ENCODE data around the gene ZFYVE9.
"Not testable (repeated sequence)": the region's sequence is repeated elsewhere in the genome, so short reads cannot be mapped to it uniquely, and the experiment has no call there.

ZFYVE9 gene, protein sequence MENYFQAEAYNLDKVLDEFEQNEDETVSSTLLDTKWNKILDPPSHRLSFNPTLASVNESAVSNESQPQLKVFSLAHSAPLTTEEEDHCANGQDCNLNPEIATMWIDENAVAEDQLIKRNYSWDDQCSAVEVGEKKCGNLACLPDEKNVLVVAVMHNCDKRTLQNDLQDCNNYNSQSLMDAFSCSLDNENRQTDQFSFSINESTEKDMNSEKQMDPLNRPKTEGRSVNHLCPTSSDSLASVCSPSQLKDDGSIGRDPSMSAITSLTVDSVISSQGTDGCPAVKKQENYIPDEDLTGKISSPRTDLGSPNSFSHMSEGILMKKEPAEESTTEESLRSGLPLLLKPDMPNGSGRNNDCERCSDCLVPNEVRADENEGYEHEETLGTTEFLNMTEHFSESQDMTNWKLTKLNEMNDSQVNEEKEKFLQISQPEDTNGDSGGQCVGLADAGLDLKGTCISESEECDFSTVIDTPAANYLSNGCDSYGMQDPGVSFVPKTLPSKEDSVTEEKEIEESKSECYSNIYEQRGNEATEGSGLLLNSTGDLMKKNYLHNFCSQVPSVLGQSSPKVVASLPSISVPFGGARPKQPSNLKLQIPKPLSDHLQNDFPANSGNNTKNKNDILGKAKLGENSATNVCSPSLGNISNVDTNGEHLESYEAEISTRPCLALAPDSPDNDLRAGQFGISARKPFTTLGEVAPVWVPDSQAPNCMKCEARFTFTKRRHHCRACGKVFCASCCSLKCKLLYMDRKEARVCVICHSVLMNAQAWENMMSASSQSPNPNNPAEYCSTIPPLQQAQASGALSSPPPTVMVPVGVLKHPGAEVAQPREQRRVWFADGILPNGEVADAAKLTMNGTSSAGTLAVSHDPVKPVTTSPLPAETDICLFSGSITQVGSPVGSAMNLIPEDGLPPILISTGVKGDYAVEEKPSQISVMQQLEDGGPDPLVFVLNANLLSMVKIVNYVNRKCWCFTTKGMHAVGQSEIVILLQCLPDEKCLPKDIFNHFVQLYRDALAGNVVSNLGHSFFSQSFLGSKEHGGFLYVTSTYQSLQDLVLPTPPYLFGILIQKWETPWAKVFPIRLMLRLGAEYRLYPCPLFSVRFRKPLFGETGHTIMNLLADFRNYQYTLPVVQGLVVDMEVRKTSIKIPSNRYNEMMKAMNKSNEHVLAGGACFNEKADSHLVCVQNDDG (N-terminal part only)

DNA sequence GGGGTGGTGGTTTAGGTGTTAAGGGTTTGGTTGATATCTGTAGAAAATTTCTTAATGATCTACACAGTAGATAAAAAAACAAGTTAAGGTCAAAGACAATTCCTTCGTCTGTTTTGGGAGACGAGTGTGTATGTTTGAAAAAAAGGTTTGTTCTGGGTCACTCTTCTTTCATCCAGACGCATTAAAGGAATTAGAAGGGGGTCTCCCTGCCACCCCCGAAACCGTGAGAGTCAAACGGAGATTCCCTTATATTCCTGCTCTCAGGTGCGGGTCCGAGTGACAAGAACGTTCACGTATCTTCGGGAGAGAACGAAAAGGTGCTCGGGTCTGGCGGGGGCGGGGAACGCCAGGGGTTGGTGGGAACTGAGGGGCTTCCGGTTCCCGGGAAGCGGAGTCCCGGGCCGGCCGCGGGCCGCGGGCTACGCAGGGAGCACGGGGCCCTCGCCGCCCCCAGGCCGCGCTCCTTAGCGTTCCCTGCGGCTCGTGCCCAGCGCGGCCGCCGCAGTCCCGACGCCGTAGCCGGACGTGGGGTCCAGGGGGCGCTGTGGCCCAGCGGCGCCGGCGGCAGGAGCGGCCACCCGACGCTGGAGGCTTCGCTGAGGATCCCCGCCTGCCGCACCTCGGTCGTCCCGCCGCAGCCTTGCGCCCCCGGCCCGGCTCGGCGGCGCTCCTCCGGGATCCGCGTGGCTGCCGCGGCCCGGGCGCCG lies at the start of gene ZFYVE9:
ZFYVE9 (plus strand) TSS at position 577 of the 707 bp plus-strand sequence. CDS start 91,118 bp downstream, outside the sequence.
- Histone ChIP-seq H3K4me3 (ENCODE audit: low read length) (peak within 1 kb of the TSS; percentile 82), H3K27me3 (ENCODE audit: control insufficient read depth, insufficient read depth, low read length) (no peaks in the 10 kb centered on the region), H3K9ac (ENCODE audit: low read length) (peak within 1 kb of the TSS; percentile 88), H3K36me3 (ENCODE audit: control insufficient read depth, insufficient read depth, low read length) (no peaks in the 10 kb centered on the region), H3K4me1 (ENCODE audit: control insufficient read depth, insufficient read depth, low read length) (peaks cover 8% of the 10 kb centered on the region), H3K9me3 (ENCODE audit: control insufficient read depth, low read length) (no peaks in the 10 kb centered on the region)

DNA sequence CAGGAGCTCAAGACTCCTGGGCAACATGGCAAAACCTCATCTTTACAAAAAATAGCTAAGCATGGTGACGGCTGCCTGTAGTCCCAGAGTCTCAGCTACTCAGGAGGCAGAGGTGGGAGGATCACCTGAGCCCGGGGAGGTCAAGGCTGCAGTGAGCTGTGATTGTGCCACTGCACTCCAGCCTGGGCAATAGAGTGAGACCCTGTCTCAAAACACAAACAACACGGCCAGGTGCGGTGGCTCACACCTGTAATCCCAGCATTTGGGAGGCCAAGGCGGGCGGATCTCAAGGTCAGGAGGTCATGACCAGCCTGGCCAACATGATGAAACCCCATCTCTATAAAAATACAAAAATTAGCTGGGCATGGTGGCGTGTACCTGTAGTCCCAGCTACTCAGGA lies 47.6 kb upstream of the ZFYVE9 start:
- H3K4me1 ChIP-seq (ENCODE audit: control insufficient read depth, insufficient read depth, low read length); H3K4me3 ChIP-seq (ENCODE audit: low read length); H3K36me3 ChIP-seq (ENCODE audit: control insufficient read depth, insufficient read depth, low read length); H3K9ac ChIP-seq (ENCODE audit: low read length); H3K27me3 ChIP-seq (ENCODE audit: control insufficient read depth, insufficient read depth, low read length); H3K9me3 ChIP-seq (ENCODE audit: control insufficient read depth, low read length): not testable (repeated sequence)

DNA sequence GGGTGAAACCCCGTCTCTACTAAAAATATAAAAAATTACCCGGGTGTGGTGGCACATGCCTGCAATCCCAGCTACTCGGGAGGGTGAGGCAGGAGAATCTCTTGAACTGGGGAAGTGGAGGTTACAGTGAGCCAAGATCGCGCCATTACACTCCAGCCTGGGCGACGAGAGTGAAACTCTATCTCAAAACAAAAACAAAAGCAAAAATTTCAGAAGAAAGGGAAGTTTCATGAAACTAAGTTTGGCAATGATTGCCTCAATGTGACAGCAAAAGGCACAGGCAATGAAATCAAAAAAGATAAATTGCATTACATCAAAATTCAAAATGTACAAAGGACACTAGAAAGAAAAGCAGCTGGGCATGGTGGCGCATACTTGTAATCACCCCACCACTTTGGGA lies 45.7 kb upstream of the ZFYVE9 start:
- Histone ChIP-seq H3K27me3 (ENCODE audit: control insufficient read depth, insufficient read depth, low read length) (no peaks in the 10 kb centered on the region), H3K4me1 (ENCODE audit: control insufficient read depth, insufficient read depth, low read length) (peaks cover 5% of the 10 kb centered on the region), H3K4me3 (ENCODE audit: low read length) (no peak overlapping the region), H3K36me3 (ENCODE audit: control insufficient read depth, insufficient read depth, low read length) (no peaks in the 10 kb centered on the region), H3K9me3 (ENCODE audit: control insufficient read depth, low read length) (no peaks in the 10 kb centered on the region), H3K9ac (ENCODE audit: low read length) (no peak overlapping the region)

DNA sequence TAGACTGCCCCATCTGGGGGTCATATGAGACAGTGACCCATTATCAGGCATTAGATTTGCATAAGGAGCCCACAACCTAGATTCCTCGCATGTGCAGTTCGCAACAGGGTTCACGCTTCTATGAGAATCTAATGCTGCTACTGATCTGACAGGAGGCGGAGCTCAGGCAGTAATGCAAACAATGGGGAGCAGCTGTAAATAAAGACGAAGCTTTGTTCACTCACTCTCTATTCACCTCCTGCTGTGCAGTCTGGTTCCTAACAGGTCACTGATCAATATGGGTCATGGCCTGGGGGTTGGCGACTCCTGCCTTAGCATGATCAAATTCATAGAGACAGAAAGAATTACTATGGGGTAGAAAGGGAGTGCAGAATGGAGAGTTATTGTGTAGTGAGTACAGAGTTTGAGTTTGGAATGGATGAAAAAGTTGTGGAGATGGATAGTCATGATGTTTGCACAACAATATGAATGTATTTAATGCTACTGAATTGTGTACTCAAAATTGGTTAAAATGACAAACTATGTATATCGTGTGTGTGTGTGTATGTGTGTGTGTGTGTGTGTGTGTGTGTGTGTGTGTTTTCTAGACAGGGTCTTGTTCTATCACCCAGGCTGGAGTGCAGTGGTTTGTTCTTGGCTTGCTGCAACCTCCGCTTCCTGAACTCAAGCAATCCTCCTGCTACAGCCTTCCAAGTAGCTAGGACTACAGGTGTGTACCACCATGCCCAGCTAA lies 43.6 kb upstream of the ZFYVE9 start:
- H3K9me3 ChIP-seq (ENCODE audit: control insufficient read depth, low read length), result no peaks in the 10 kb centered on the region
- H3K9ac ChIP-seq (ENCODE audit: low read length), result no peak overlapping the region
- H3K4me3 ChIP-seq (ENCODE audit: low read length), result no peak overlapping the region
- H3K4me1 ChIP-seq (ENCODE audit: control insufficient read depth, insufficient read depth, low read length), result peaks cover 5% of the 10 kb centered on the region
- H3K27me3 ChIP-seq (ENCODE audit: control insufficient read depth, insufficient read depth, low read length), result no peaks in the 10 kb centered on the region
- no peaks in the 10 kb centered on the region for H3K36me3 ChIP-seq (ENCODE audit: control insufficient read depth, insufficient read depth, low read length)

DNA sequence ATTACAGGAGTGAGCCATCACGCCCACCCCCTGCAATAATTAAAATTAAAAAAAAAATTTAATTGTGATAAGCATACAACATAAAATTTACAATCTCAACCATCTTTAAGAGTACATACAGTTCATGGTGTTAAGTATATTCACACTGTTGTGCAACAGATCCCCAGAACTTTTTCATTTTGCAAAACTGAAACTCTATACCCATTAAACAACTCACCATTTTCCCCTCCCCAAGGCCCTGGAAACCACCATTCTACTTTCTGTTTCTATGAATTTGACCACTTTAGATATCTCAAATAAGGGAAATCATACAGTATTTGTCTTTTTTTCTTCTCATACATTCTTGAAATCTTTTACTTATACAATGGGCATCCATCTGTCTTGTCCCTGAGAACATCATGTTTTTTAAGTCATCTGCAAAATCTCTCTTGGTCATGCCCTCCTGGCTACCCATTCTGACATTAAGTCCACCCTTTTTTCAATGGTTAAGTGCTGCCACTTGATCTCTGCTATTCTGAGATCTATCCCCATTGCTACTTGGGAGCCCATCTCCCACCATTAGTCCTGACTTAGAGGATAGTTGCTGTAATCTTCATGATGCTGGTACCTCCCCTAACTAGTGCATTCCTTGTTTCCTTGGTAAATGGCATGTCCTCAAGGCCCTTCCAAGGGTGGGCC lies 39.4 kb upstream of the ZFYVE9 start:
- Histone ChIP-seq H3K9me3 (ENCODE audit: control insufficient read depth, low read length) (no peaks in the 10 kb centered on the region), H3K9ac (ENCODE audit: low read length) (no peak overlapping the region), H3K36me3 (ENCODE audit: control insufficient read depth, insufficient read depth, low read length) (no peaks in the 10 kb centered on the region), H3K4me3 (ENCODE audit: low read length) (no peak overlapping the region), H3K27me3 (ENCODE audit: control insufficient read depth, insufficient read depth, low read length) (no peaks in the 10 kb centered on the region), H3K4me1 (ENCODE audit: control insufficient read depth, insufficient read depth, low read length) (peaks cover 5% of the 10 kb centered on the region)

DNA sequence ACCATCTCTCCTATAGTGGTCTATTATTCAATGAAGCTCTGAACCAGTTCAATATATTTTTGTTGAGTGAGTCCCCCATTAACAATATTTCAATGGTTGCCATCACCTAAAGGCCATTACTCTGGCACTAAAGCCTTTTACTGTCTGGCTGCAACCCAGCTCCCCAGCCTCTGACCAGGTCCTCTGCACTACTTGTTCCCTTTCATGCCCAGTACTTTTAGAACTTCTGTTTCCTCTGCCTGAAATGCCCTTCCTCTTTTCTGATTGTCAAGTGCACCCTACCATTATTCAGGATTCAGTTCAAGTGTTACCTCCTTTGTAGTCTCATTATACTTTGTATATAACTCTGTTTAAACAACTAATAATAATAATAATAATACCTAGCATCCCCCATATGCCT lies 30.4 kb upstream of the ZFYVE9 start:
- no peaks in the 10 kb centered on the region for H3K9me3 ChIP-seq (ENCODE audit: control insufficient read depth, low read length)
- no peaks in the 10 kb centered on the region for H3K36me3 ChIP-seq (ENCODE audit: control insufficient read depth, insufficient read depth, low read length)
- H3K9ac ChIP-seq (ENCODE audit: low read length), result no peak overlapping the region
- no peak overlapping the region for H3K4me3 ChIP-seq (ENCODE audit: low read length)
- no peaks in the 10 kb centered on the region for H3K27me3 ChIP-seq (ENCODE audit: control insufficient read depth, insufficient read depth, low read length)
- no peaks in the 10 kb centered on the region for H3K4me1 ChIP-seq (ENCODE audit: control insufficient read depth, insufficient read depth, low read length)

DNA sequence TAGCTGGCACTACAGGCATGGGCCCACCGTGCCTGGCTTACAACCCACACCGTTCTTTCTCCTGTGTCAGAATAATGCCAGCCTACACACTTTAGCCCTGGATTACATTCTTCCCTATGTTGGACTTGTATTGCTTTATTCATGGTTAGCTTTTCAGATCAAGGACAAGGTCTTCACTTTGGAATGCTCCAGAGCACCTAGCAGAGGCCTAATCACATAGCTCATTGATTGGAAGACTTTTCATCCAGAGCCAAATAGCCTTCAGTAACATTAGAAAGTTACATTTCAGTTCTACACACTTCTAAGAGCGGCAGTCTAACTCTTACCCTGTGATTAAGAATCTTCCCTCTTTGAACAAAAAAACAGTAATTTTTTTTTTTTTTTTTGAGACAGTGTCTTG lies 29.4 kb upstream of the ZFYVE9 start:
- H3K4me1 ChIP-seq (ENCODE audit: control insufficient read depth, insufficient read depth, low read length), result no peaks in the 10 kb centered on the region
- H3K9ac ChIP-seq (ENCODE audit: low read length), result no peak overlapping the region
- no peaks in the 10 kb centered on the region for H3K36me3 ChIP-seq (ENCODE audit: control insufficient read depth, insufficient read depth, low read length)
- no peaks in the 10 kb centered on the region for H3K27me3 ChIP-seq (ENCODE audit: control insufficient read depth, insufficient read depth, low read length)
- no peaks in the 10 kb centered on the region for H3K9me3 ChIP-seq (ENCODE audit: control insufficient read depth, low read length)
- H3K4me3 ChIP-seq (ENCODE audit: low read length), result no peak overlapping the region

DNA sequence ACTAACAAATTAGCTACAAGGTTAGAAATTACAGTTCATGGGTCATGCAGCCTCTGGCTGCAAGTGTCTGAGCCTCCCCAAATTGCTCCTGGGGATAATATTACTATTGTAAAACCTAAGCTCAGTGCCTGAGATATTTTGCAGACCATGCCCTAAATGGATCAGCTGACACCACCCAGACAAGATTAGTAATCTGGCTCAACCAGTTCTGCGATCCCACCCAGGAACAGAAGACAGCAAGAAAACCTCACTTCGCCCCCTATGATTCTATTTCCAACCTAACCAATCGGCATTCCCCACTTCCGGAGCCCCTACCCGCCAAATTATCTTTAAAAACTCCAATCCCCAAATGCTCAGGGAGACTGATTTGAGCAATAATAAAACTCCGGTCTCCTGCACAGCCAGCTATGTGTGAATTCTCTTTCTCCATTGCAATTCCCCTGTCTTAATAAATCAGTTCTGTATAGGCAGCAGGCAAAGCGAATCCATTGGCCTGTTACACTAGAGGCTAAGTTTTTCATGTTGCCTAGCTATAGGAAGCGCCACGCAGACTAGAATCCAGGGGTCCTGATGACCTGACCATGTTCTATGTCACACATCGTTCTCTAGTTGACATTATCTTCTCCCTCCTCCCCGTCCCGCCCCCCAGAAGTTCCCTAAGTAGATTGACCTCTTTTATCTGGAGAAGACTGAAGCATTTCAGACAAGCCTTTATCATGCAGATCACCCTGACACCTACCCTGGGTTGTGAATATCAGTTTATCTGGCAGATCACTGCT lies 22.4 kb upstream of the ZFYVE9 start:
- no peaks in the 10 kb centered on the region for H3K9me3 ChIP-seq (ENCODE audit: control insufficient read depth, low read length)
- no peak overlapping the region for H3K9ac ChIP-seq (ENCODE audit: low read length)
- no peak overlapping the region for H3K4me3 ChIP-seq (ENCODE audit: low read length)
- H3K4me1 ChIP-seq (ENCODE audit: control insufficient read depth, insufficient read depth, low read length), result peaks cover 21% of the 10 kb centered on the region
- H3K27me3 ChIP-seq (ENCODE audit: control insufficient read depth, insufficient read depth, low read length), result no peaks in the 10 kb centered on the region
- H3K36me3 ChIP-seq (ENCODE audit: control insufficient read depth, insufficient read depth, low read length), result no peaks in the 10 kb centered on the region

DNA sequence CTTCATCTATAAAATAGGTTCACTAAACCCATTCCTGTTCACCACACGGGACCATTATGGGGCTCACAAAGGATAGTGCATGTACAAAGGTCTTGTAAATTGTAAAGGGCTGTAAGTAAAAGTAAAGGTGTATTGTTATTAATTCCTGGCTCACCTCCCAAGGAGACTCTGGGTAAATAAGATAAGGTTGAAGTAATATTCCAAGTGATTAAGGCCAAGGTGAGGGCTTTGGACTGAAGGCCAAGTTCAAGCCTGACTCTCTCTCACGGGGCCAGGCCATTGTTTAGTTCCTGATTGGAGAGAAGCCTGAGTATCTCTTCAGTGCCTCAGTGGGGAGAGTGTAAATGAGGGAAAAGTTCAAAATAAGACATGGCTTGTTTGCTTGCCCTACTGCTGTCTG lies 19.5 kb upstream of the ZFYVE9 start:
- H3K9me3 ChIP-seq (ENCODE audit: control insufficient read depth, low read length), result no peaks in the 10 kb centered on the region
- peaks cover 21% of the 10 kb centered on the region for H3K4me1 ChIP-seq (ENCODE audit: control insufficient read depth, insufficient read depth, low read length)
- no peaks in the 10 kb centered on the region for H3K27me3 ChIP-seq (ENCODE audit: control insufficient read depth, insufficient read depth, low read length)
- H3K4me3 ChIP-seq (ENCODE audit: low read length), result no peak overlapping the region
- no peak overlapping the region for H3K9ac ChIP-seq (ENCODE audit: low read length)
- no peaks in the 10 kb centered on the region for H3K36me3 ChIP-seq (ENCODE audit: control insufficient read depth, insufficient read depth, low read length)

DNA sequence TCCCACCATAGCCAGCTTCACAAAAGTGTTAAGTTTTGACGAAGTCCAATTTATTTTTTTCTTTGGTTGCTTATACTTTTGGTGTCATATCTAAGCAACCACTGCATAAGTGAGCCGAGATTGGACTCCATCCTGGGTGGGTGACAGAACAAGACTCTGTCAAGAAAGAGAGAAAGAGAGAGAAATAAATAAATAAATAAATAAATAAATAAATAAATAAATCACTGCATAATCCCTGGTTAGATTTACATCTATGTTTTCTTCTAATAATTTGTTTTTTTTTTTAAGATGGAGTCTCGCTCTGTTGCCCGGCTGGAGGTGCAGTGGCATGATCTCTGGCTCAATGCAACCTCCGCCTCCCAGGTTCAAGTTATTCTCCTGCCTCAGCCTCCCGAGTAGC lies 18.3 kb upstream of the ZFYVE9 start:
- no peaks in the 10 kb centered on the region for H3K9me3 ChIP-seq (ENCODE audit: control insufficient read depth, low read length)
- H3K4me3 ChIP-seq (ENCODE audit: low read length), result no peak overlapping the region

More for the DNA sequence above, 18.3 kb upstream of the ZFYVE9 start:
- H3K9ac ChIP-seq (ENCODE audit: low read length), result no peak overlapping the region
- no peaks in the 10 kb centered on the region for H3K27me3 ChIP-seq (ENCODE audit: control insufficient read depth, insufficient read depth, low read length)
- no peaks in the 10 kb centered on the region for H3K36me3 ChIP-seq (ENCODE audit: control insufficient read depth, insufficient read depth, low read length)
- H3K4me1 ChIP-seq (ENCODE audit: control insufficient read depth, insufficient read depth, low read length), result peaks cover 21% of the 10 kb centered on the region
